Smooth muscle cell (in vitro differentiated cells): ENCODE data around the gene CCDC12. TPM values are rescaled to one million over a fixed set of nuclear protein-coding genes. Genes with fewer than 3 reads are reported as not detected.
A peak's percentile ranks its signal among the peaks of the same experiment; 100 is the strongest.

ENCODE experiments used
- DNase-seq: peaks from one replicate; lab custom pipeline; 2025; ENCODE audit not compliant: unreplicated experiment; lab: John Stamatoyannopoulos, UW
- H2AFZ ChIP-seq: fragments of 200-600 bp; sonication (generic); 2 replicates; pipeline ENCODE4 v1.6.0; 2016; ENCODE audit warnings: antibody characterized with exemption, low read depth, mild to moderate bottlenecking
- H3F3A ChIP-seq: fragments of 200-600 bp; sonication (generic); 2 replicates; pipeline ENCODE4 v1.6.0; 2017; ENCODE audit warnings: antibody characterized with exemption, low read depth
- H3K27ac ChIP-seq: fragments of 200-600 bp; sonication (generic); 2 replicates; pipeline ENCODE4 v1.5.1; 2016; ENCODE audit warnings: low read depth, mild to moderate bottlenecking
- H3K27me3 ChIP-seq: fragments of 200-600 bp; sonication (generic); 2 replicates; pipeline ENCODE4 v1.6.1; 2016; ENCODE audit warnings: low read depth, mild to moderate bottlenecking
- H3K36me3 ChIP-seq: fragments of 200-600 bp; sonication (generic); 2 replicates; pipeline ENCODE4 v1.5.1; 2016; ENCODE audit warnings: low read depth
- H3K4me1 ChIP-seq: fragments of 200-600 bp; sonication (generic); 2 replicates; pipeline ENCODE4 v1.5.1; 2016; ENCODE audit warnings: low read depth
- H3K4me2 ChIP-seq: fragments of 200-600 bp; sonication (generic); 2 replicates; pipeline ENCODE4 v1.6.0; 2016; ENCODE audit warnings: mild to moderate bottlenecking
- H3K4me3 ChIP-seq: fragments of 200-600 bp; sonication (generic); 2 replicates; pipeline ENCODE4 v1.5.1; 2016; ENCODE audit warnings: mild to moderate bottlenecking
- H3K79me2 ChIP-seq: fragments of 200-600 bp; sonication (generic); 2 replicates; pipeline ENCODE4 v1.6.0; 2016; ENCODE audit warnings: low read depth, mild to moderate bottlenecking
- H3K9ac ChIP-seq: fragments of 200-600 bp; sonication (generic); 2 replicates; pipeline ENCODE4 v1.6.0; 2016; ENCODE audit warnings: low read depth
- H3K9me3 ChIP-seq: fragments of 200-600 bp; sonication (generic); replicated peaks from 2 replicates; pipeline ENCODE4 v1.5.1; 2016; ENCODE audit warnings: low read depth
- H4K20me1 ChIP-seq: fragments of 200-600 bp; sonication (generic); 2 replicates; pipeline ENCODE4 v1.6.0; 2016; ENCODE audit warnings: low read depth
- CTCF ChIP-seq: fragments of 200-600 bp; sonication (generic); IDR thresholded peaks from 2 replicates; pipeline ENCODE4 v1.5.1; 2017; ENCODE audit warnings: borderline replicate concordance, mild to moderate bottlenecking, antibody characterized with exemption; ENCODE audit not compliant: insufficient read depth, poor library complexity, severe bottlenecking
- WGBS: methylation state at CpG from one replicate; pipeline ENCODE4 v1.1.7; 2016; ENCODE audit warnings: low lambda C conversion rate; 5-methylcytosine and 5-hydroxymethylcytosine counted together
- polyA plus RNA-seq: library from polyadenylated mRNA; unstranded; fragments of >200 nt; fragmentation: Nextera tagmentation; extraction: Ambion mirVana; gene quantifications from 2 replicates; pipeline ENCODE4 v1.2.1, GENCODE V29; 2016
- total RNA-seq: library from RNA; depleted of rRNA; stranded (reverse); fragments of >200 nt; gene quantifications from 2 replicates; pipeline ENCODE4 v1.2.3, GENCODE V29; 2014

The CCDC12 gene
- total and polyA plus RNA-seq, 2 experiments from 2014 or later: 23.9 to 52.4 TPM

GRCh38 chr3:46978985-46979944 is 2.7 kb upstream of the CCDC12 start, which contains the start of gene NBEAL2:
TSS of gene NBEAL2 (plus strand) at chr3:46979666. CDS start at chr3:46979862, 196 bp downstream.
- H3F3A ChIP-seq: peaks cover 2% of the 10 kb centered on the region
- peaks cover 9% of the 10 kb centered on the region for H3K4me1 ChIP-seq
- peak; percentile 63 for DNase-seq
- no peaks in the 10 kb centered on the region for H3K27me3 ChIP-seq
- H3K9ac ChIP-seq: peak within 1 kb of the TSS; percentile 68
- peak within 1 kb of the TSS; percentile 98 for H2AFZ ChIP-seq
- H3K27ac ChIP-seq: peak within 1 kb of the TSS; percentile 76
- no peaks in the 10 kb centered on the region for H3K9me3 ChIP-seq
- H3K4me2 ChIP-seq: peak within 1 kb of the TSS; percentile 96
- TF ChIP-seq CTCF: no peak
- H3K79me2 ChIP-seq: peaks cover 18% of the 10 kb centered on the region
- H3K4me3 ChIP-seq: peak within 1 kb of the TSS; percentile 73
- WGBS: 1% methylated on average over 56 of the region's 73 CpGs
- no peaks in the 10 kb centered on the region for H3K36me3 ChIP-seq
- peaks cover 18% of the 10 kb centered on the region for H4K20me1 ChIP-seq

- Histone ChIP-seq H3K4me3 (no peak overlapping the region), H2AFZ (no peak overlapping the region), H3K79me2 (peaks cover 25% of the 10 kb centered on the region), H3K9me3 (no peaks in the 10 kb centered on the region), H3K36me3 (no peaks in the 10 kb centered on the region), H3K9ac (no peak overlapping the region), H3K4me1 (peaks cover 9% of the 10 kb centered on the region), H3K27me3 (no peaks in the 10 kb centered on the region), H3K27ac (no peak overlapping the region), H3F3A (peaks cover 2% of the 10 kb centered on the region), H3K4me2 (peak overlapping the region; percentile 96), H4K20me1 (peaks cover 26% of the 10 kb centered on the region)
- no peak for DNase-seq
- no peak for TF ChIP-seq CTCF
- WGBS: 96% methylated on average over 9 of the region's 9 CpGs
Observed at GRCh38 chr3:46978381-46978780, 1.8 kb upstream of the CCDC12 start.

- WGBS: 99% methylated on average over 5 of the region's 5 CpGs
- Histone ChIP-seq H3K9ac (no peak overlapping the region), H3K79me2 (peaks cover 27% of the 10 kb centered on the region), H3K9me3 (no peaks in the 10 kb centered on the region), H3K4me1 (peaks cover 9% of the 10 kb centered on the region), H4K20me1 (peaks cover 27% of the 10 kb centered on the region), H3K36me3 (no peaks in the 10 kb centered on the region), H3K27ac (peak overlapping the region; percentile 48), H3K4me2 (no peak overlapping the region), H3K27me3 (no peaks in the 10 kb centered on the region), H3K4me3 (no peak overlapping the region), H2AFZ (no peak overlapping the region), H3F3A (peaks cover 2% of the 10 kb centered on the region)
- no peak for DNase-seq
- no peak for TF ChIP-seq CTCF
Observed at GRCh38 chr3:46977811-46978195, 1.3 kb upstream of the CCDC12 start.
